NCI-H1436 treated with DMSO at 0.1 percent for 48 hours (cell line): ENCODE measurements around the gene RPAP3.

Experiments used
- DNase-seq: peaks from one replicate; lab custom pipeline; 2025; lab: John Stamatoyannopoulos, UW

Gene RPAP3

DNA sequence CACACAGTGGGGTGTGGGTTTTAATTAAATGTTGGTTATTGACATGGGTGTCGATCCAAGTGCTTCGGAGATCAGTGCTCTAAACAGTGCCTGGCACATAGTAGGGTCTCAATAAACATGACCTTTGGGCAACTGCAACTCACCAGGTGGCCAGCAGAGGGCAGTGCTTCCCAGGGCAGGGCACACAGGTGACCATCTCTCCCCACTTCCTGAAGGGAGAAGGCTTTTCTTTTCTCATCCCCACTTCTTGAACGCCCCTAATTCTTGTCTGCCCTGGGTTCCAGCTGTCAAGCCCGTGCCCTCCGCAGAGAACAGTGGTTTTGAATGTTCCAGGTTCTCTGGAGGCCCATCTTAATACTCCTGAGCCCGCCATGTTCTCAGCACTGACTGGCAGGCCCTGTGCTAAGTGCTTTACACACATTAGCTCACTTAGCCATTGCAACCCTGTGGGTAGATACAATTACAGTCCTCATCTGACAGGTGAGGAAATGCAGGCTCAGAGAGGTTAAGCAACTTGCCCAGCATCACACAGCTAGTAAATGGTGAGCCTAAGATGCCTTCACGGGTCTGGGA, 36.5 kb upstream of the RPAP3 start:
- DNase-seq: no peak

GRCh38 chr12:47741340-47741703, 35.5 kb upstream of the RPAP3 start:
- DNase-seq: no peak

DNA sequence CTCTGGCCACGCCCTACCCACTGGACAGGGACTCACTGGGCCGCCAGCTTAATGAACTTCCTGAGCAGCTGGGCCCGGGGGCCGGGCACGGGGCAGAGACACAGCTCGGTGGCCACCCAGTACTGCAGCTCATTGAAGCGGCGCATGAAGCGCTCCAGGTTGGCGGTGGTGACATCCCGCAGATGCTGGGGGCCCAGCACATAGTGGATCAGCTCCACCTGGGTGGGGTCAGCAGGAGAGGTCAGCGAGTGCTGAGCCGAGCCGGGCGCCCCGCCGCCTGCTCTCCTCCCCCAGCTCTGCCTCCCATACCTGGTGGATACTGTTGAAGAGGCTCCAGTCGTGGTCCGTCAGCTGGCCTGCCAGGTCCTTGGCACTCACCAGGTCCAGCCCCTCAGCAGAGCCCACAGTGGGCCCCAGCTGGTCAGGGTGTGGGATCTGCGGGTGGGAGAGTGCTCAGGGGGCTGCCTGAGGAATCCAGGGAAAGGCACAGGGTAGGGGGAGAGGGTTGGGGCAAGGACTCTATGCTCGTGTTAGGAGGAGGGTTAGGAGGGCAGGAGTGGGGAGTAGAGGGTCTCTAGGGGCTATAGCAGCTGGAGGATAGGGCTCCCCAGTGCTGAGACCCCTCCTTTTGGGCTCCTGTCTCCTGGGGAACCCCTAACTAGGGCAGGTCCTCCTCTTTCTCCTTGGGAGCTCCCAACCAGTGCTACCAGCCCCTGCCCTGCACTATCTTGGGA, 34.9 kb upstream of the RPAP3 start:
- no peak for DNase-seq

GRCh38 chr12:47739979-47740378, 34.1 kb upstream of the RPAP3 start:
- DNase-seq: no peak

- DNase-seq: no peak
Measured at GRCh38 chr12:47739297-47739696, 33.5 kb upstream of the RPAP3 start.

DNA sequence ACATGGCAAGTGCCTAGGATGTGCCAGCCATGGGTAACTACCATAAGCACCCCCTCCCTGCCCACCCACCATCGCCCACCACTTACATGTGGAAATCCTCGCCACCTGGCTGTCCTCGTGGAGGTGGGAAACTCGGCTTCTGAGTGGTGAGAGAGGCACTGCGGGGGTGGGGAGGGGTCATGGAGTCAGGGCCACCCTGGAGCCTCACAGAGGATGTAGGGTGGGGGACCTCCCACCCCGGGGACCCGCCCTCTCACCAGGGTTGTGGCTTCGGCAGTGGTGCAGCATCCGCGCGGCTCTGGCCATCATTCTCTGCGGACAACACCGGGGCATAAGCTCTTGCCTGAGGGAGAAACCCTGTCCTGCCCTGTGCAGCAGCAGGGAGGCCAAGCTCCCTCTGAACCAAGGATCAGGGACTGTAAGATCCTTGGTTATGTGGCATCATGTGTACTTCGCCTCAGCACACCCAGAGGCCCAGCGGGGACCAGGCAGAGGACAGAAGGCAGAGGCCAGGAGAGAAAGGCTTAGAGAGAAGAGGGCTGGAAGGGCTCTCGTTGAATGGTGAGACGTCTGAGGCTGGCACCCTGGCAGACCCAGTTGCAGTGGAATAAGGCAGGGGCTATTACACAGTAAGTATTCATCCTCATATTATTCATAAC, 32.2 kb upstream of the RPAP3 start:
- no peak for DNase-seq

- DNase-seq: no peak
Measured at GRCh38 chr12:47736877-47737676, 31.2 kb upstream of the RPAP3 start.

- DNase-seq: no peak
Measured at GRCh38 chr12:47736216-47736615, 30.4 kb upstream of the RPAP3 start.

- no peak for DNase-seq
Measured at GRCh38 chr12:47735649-47736048, 29.8 kb upstream of the RPAP3 start.

GRCh38 chr12:47734725-47735480, 29.1 kb upstream of the RPAP3 start:
- no peak for DNase-seq

DNA sequence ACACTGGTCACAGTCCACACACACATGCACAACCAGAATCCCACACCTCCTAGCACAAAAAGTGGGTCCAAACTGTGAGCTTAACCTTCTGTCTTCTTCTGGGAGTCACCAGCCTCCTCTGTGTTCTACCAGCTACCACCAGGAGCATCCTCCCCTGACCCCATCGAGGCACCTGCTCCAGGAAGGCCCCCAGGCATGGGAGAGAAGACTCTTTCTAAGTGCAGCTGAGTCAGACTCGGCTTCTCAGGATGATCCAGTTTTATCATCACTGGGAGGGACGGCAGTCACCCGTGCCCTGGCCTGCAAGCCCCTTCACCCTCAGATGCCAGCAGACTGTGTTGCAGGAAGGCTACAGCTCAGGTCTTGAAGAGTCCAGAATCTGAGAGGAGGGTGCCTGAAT, 27.3 kb upstream of the RPAP3 start:
- DNase-seq: no peak

DNA sequence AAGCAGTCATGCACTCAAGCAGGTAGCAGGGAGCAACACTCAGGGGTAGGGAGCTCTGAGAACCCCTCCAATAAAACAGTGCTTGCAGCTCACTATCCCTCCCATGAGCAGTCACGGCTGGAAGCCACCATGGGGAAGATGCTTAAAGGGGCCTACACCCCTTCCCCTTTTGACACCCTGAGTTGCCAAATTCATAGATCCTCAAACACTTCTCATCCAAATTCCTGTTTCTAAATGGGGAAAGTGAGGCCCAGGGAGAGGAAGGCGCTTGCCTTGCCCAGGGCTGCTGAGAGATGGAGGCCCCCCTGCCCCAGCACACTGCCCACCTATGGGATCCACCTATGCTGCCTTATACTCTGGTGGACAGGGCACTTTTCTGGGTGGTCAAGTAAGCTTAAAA, 26.7 kb upstream of the RPAP3 start:
- no peak for DNase-seq

GRCh38 chr12:47731723-47732122, 25.9 kb upstream of the RPAP3 start:
- DNase-seq: no peak

- no peak for DNase-seq
Measured at GRCh38 chr12:47730341-47730744, 24.5 kb upstream of the RPAP3 start.

DNA sequence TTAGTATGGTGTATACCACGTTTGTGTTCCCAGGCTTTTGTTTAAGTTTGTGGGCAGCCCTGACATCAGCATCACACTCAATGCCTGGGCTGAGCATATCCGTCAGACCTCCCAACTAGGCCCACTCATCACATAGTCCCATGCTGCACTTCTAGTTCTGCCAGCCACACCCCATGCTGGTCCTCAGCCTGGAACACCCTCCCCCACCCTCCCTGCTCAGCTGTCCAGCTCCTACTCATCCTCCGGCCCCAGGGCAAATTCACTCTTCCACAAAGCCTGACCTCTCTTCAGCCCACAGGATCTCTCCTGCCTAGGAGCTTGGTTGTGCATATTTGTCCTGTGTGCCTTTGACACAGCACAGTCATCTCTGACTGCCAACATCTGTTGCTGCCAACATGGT, 23.4 kb upstream of the RPAP3 start:
- no peak for DNase-seq

DNA sequence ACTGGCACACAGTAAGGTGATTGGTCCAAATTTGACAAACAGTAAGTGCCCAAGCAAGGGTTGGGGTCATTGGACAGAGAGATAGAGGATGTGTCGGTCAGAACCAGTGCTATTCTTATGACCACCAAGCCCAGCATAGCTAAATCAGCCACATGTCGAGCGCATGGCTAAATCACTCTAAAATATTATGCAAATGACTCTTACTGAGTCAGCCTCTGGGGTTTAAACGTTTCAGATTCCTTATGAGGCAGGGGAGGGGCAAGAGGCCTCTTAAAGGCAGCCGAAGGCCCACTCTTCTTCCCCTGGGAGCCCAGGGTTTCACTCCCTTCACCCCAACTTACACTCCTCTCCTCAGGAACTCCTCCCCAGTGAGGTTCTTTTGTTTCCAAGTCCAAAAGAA, 20.1 kb upstream of the RPAP3 start:
- no peak for DNase-seq

DNA sequence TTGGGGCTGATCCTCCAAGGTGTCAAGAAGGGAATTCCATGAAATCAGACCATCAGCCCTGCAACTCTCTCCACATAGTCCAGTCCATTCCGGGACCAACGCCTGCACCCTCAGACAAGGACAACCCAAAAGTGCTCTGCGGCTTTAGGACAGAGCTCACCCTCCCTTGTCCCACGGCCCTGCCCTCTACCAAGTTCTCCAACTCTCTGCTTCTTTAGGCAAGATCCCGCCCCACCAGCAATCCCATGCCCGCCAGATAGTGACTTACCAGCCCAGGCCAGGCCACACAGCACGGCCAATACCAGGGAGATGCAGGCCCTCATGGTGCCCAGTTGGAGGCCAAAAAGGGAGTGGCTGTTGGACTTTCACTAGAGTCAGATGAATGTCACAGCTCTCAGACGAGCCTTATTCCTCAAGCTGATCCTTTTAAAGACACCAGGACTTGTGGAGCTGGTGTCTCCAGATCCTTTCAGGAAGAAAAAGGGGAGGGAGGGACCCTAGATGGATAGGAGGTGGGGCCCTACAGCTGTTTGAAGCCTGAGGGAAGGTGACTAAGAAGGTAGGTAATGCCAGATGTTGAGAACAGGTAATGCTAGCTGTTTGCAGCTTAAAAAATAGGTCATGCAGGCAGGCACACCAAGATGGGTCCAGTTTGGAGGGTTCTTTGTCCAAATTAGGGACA, 19.4 kb upstream of the RPAP3 start, which contains the start of gene ENDOU:
TSS of gene ENDOU (minus strand) at position 400 of the 682 bp plus-strand sequence. CDS start at position 323, 77 bp downstream.
- no peak for DNase-seq

DNA sequence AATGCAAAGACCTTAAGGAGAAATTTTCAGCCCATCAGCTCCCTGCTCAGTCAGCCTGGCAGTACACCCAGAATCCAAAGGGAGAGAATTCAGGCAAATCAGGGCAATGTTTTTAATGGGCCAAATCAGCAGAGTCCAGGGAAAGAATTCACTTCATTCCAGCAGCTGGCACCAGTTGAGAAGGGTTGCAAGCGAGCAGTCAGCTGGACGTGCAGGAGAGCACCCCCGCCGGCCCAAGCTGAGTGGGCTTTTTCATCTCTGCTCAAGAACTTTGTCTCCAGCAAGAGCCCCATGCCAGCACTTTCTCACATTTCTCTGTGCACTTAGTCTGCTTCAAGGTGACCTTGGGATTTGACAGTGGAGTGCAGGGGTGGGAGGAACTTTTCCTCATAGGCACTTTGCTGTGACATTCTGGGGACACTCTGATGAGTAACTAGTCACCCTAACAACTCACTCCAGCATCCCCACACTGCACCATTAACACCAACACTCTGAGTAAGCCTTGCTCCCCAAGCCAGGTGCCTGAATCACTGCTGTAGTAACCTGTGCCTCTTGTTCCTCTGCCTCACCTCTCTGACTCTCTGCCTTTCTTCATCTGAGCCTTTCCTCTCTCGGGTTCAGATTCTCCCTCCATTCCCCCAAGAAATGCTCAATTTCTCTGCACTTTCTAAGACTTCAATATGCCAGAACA, 17.3 kb upstream of the RPAP3 start:
- no peak for DNase-seq

- DNase-seq: no peak
Measured at GRCh38 chr12:47722136-47722834, 16.5 kb upstream of the RPAP3 start.

DNA sequence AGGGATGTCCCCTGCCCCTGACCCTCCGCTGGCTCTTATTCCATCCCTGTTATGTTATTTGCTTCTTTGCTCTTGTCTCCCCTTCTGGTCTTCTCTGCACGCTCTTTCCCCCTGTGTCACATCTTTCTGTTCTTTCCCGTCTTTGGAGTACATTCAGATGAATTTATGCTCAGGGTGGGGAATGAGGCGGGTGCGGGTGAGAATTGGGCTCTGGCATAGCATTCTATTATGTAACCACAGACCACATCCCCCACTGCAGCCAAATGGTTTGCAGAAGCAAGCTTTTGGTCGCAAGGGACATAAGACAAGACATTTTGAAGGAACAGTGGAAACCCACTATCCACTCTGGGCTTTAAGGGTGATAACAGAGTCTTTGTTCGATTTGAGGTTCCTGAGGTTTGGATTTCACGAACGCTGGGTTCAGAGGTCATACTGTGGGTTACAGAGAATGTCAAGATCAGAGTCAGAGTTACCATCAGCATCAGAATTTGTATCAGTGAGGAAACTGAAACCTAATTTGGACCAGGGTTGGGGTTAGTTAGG, 15.7 kb upstream of the RPAP3 start:
- DNase-seq: no peak
